C1 segment of cervical spinal cord (tissue), 14 donors: Measurements from ENCODE around the gene TRIM42.

Experiments
- DNase-seq, 14 donors: peaks; one replicate each; lab custom pipeline; 2025; lab: John Stamatoyannopoulos, UW

TRIM42 gene

DNA sequence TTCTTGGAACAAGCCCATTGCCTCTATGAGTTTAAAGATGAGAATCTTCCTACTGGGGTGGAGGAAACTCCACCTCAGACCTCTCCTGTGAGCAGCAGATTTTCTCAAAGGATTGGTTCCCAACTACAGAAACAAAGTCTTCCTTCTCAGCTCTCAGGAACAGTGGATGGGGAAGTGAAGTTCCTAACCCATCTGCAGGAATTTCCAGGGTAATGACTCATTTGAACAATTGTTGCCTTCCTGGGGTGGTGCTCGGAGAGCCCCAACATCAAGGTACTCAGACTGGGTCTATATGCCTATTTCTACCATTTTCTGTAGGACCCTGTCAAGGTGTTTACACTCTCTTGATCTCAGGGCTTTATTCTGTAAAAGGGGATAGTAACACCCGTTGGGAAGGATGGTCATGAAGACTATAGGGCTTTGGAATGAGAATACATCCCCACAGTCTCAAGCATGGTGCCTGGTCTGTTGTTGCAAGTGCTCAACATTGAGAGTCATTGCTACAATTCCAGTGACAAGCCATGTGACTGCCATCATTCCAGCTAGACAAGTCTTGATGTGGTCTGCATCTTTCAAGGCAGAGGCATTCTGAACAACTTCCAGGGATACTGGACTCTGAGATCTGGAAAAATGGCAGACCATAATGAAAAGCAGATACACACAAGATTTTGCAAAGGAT is 33.0 kb downstream of the TRIM42 start:
- DNase-seq: no peak

DNA sequence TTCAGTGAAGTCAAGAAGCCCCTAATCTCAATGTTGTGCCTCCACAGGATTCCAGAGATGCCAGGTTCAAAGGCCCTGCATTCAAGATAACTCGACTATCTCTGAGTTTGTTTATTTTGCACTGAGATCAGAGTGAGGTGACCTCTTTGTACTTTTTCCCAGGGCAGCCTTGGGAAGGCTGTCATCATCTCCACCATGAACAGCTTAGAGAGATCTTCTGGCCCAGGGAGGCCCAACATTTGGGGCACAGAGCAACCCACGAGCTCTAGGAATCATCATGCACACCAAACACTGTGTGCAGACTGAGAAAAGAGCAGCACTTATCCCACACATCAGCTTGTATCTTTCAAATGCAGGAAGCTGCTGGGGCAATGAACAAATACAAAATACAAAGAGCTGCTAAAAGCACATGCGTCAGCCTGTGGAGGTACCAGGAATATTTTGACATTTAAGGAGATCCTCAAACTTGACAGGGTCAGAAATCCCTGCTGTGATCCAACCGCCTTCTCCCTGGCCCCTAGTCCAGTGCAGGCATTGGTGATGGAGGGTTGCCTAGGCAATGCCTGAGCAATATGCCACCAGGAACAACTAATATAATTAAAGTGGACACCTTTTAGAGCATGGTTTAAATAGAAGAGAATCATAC is 33.6 kb downstream of the TRIM42 start:
- DNase-seq: no peak

DNA sequence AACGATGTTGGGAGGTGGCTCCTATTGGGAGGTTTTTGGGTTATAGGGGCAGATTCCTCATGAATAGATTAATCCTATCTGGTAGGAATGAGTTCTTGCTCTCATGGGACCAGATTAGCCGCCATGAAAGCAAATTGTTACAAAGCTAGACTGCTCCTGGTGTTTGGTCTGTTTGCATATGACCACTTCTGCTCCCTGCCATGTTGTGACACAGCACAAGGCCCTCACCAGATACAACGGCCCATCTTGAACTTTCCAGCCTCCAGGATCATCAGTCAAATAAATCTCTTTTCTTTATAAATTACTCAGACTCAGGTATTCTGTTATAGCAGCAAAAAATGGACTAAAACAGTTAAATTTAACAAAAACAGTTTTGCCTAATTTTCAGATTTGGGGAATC is 34.4 kb downstream of the TRIM42 start:
- no peak for DNase-seq

DNA sequence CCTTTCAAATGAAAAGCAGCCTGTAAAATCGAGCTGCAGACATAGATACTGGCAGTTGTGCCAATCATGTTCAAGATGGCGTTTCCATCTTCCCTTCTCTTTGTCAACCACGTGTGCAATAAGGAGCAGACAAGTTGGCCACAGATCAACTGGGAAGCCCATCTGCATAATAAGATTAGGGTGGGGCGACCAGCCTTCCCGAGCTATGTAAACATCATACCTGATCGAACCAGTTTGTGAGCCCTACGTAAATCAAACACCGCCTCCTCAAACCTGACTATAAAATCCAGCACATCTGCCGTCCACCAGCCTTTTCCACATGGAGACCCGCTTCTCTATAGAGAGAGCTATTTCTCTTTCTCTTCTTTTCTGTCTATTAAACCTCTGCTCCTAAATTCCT is 37.2 kb downstream of the TRIM42 start:
- no peak for DNase-seq

DNA sequence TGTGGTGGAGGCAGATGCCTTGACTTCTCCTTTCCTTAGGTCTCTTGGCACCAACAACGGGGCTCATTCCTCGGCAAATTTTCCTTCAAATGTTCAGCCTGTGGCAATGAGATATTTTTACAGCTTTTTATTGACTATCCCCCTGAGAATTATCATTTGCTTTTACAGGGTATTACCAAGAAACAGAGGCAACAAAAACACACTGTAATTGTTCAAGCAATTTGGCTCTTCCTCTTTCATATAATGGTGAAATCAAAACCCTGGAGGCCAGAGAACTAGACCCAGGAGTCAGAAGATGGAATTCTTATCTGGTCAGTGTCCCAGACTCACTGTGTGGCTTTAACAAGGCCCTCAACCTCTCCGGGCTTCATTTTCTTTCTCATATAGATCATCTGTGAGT is 40.1 kb downstream of the TRIM42 start:
- DNase-seq: no peak

DNA sequence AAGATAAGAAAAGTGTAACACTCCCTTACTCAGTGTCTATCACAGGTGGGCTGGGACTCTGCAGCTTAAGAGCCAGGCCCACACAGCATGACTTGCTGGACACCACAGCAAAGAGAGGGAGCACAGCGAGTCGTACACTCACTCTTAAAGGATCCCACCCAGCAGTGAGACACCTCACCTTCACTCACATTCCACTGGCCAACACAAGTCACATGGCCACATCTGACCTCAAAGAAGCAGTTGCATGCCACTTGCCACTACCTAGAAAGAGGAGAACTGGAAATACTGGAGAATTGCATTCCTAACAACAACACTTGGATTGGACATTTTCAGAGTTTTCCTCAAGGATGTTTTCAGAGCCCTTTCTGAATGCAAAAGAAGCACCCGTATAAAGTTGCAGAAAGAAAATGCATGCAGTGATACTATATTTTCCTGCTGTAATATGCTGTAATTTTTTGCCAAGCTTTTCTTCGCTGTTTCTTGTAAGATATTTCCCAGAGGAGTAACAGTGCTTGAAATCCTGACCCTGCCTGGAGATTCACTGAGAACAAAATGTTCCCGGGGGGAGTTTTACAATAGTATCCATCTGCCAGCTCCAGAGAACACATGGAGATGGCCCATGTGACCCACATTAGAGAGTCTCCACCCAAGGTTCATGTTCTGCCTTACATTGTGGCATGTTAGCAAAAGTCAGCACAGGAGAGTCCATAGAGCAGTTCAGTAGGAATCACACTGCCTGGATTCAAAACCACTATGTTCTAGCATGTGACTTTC is 42.2 kb downstream of the TRIM42 start:
- no peak for DNase-seq

DNA sequence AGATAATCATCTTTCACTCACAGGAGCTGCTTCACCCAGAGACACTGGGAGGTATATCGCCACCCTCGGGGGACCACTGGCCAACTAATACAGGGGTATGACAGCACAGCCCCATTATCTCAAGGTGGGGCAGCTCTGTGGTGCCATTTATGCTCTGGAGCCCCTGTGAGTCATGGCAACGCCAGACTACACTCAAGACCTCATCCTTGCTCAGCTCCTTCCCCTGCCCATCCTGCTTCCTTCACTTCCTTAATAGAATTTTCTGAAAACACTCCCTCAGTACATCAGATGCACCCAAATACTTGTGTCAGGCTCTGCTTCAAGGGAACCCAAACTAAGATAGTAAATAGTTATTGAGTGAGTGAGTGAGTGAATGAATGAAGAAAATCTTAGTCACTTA is 45.7 kb downstream of the TRIM42 start:
- no peak for DNase-seq

DNA sequence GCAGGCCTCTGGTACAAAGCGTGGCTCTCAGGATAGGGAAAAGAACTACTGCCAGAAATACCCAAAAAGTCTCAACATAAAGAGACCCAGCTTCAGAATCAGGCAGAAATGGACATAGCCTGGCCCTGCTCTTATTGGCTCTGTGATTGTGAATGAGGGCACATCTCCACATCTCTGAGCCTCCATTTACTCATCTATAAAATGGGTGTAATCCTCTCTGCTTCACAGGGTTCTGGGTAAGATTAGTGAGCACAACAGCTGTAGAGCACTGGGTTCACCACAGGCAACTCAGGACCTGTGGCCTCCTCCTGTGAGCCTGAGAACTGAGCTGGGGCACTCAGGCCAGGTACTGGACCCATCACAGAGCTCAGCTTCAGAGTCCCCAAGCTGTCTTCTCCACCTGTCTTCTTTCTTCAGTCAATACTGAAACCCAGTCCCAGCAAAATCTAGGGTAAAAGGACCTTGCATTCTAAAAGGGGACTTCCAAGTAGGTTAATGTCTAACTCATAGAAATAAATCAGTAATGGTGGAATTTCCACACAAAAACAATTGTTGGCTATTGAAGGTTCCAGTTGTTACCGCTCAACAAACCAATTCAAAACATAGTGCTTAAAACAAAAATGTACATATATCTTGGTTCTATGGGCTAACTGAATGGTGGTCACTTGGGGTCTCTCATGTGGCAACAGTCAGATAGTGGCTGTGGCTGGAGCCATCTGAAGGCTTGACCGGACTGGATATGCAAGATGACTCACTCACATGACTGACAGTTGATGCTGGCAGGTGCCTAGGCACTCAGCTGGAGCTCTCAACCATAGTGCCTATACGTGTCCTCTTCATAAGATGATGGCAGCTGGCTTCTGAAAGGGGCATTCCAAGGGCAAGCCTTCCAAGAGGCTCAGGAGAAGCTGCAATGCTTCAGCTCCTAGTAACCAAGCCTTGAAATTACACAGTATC is 47.3 kb downstream of the TRIM42 start:
- no peak for DNase-seq

DNA sequence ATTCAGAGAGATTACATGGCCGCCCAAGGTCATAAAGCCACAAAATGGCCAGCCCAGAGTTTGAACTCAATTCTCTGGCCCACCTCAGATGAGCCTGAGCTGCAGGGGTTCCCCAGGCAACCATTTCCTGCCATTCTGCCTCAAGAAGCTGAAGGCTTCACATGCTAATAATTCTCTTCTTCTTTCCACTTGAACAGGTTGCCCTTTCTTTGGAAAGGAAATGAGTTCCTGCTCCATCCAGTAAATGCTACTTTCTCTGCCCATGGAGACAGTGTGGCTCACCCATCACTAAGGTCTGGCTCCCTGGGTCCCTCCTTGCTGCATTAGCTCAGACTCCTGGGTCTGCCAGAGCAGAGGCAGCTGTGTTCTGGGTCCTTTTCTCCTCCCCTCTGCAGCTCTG is 48.2 kb downstream of the TRIM42 start:
- no peak for DNase-seq

DNA sequence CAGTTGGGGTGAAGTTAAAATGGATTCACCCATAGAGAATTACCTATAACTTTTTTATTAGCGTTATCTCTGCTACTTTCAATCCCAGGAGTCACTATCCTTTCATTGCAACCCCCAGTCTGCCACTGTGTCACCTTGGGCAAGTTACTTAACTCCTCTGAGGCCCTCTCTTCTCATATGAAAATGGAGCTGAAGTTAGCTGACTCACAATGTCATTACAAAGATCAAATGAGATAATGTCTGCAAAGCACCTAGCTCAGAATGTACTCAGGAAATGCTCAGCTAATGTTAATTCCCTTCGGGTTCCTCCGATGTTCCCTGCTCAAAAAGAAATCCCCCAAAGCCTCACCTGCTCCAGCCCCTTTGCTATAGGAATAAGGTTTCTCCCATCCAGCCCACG is 50.0 kb downstream of the TRIM42 start:
- no peak for DNase-seq

DNA sequence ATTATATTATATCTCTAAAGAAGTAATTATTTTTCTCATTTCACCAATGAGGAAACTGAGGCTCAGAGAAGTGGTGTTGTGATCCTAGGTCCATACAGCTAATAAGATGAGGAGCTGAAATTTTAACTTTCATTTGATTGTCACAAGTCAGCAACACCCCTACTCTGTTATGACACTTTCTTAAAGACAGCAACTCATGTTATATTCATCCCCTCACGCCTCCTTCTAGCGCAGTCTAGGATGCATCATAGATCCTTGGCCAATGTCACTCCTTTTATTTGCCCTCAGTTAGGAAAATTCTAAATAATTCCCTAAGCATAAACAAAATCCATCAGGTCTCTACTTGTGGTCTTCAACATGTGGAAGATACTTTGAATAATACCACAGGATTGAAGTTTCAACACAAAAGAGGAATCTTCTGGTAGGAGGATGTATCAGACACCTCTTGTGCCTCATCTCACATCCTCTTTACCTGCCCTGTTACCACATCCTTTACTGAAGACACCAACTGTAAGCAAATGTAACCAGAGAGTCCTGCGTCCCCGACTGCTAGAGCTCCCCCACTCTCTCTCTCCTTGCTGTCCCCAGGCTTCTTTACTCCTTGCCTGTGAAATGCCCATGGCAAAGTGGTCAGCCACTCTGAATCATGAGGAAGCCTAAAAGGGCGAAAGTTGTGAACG is 53.7 kb downstream of the TRIM42 start:
- DNase-seq: no peak

DNA sequence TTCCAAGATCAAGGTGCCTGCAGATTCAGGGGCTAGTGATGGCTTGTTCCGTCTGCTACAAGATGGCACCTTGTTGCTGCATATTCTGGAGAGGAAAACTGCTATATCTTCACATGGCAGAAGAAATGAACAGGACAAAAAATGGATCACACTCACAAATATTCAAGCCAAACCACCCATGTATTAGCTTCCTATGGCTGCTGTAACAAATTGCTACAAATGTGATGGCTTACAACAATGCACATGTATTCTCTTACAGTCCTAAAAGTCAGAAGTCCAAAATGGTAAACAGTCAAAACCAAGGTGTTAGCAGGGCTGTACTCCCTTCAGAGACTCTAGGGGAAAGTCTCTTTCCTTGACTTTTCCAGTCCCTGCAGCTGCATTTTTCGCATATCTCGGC is 55.8 kb downstream of the TRIM42 start:
- no peak for DNase-seq

DNA sequence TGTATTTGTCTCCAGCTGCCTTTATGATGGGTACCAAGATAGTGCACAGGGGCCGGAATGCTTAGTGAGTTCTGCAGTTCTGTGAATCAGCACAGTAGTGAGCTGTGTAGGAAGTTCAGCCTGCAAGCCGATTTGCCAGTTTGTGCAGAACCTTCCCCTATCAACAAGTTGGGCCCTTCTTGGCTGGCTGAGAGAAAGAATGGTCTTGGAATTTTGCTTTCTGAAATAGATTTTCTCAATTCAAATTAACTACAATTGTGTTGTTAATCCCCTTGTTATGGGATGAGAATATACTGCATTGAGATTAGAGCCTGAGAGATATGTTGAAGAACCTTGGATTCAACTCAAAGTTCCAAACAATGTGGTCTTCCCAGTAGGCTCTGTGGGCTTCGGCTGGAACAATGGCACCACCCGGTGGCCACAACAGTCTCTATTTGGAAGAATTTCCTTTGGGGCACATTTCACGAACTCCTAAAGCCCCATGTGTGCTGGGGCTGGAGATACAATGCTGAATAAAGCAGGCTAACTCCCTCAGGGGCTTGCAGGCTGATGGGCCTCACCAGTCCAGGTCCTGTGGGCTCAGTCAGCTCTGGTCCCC is 59.1 kb downstream of the TRIM42 start:
- DNase-seq: peak in 3 of 14 donors; percentile 3 to 11 (median 9)

DNA sequence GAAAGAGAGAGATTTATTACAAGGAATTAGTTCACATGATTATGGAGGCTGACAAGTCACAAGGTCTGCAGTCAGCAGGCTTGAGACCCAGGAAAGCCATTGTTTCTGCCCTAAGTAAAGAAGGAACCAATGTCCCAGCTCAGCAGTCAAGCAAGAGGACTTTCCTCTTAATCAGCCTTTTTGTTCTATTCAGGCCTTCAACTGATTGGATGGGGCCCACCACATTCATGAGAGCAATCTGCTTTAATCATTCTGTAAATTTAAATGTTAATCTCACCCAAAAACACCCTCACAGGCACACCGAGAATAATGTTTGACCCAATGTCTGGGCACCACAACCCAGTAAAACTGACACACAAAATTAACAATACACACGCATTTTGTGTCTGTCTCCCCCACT is 64.3 kb downstream of the TRIM42 start:
- no peak for DNase-seq

DNA sequence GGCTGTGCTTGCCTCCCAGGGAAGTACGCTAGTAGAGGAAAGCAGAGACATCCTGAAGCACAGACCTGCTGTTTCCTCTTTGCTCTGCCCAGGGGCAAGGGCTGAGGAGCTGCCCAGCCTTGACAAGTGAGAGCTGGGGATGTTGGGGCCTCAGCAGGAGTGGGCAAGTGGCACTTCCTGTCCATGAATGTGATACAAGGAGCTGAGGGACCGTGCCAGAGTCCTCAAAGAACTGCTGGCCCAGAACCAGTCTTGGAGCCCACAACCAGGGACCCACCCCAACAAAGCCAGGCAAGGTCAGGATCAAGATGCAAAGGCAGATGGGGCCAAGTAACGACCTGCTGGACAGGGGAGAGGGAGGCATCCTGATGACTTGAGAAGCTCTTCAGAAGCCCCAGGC is 70.3 kb downstream of the TRIM42 start:
- no peak for DNase-seq

DNA sequence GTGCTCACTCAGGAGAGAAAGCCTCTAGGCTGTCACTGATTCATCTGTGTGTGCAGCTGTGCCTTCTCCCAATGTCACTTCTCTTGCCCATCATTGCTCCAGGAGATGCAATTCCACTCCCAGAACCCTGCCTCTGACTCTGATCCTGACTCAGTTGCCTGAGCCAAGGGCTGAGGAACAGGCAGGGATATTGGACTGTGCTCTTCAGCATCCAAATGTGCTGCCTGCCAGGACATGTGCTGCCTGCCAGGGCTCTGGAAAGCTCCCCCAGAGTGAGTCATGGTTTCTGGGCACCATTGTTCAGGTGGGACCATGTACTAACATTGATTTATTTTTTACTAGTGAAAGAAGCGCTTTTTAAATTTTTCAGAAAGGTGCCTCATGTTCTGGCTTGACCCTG is 71.0 kb downstream of the TRIM42 start:
- peak in 1 of 14 donors; percentile 5 for DNase-seq
